ENCODE data around the gene KIF23. TPM values are rescaled to one million over a fixed set of nuclear protein-coding genes. Genes with fewer than 3 reads are reported as not detected.

KIF23 gene
- total RNA-seq, 1 experiment from 2014 or later = 74.2 TPM

GRCh38 chr15:69460481-69460880, 46.3 kb downstream of the KIF23 start:
- Histone ChIP-seq H3K4me1 (peaks cover 4% of the 10 kb centered on the region), H3K27me3 (replicated peaks; ENCODE audit: control insufficient read depth, insufficient read depth, low read length) (no peaks in the 10 kb centered on the region), H3K9me3 (no peaks in the 10 kb centered on the region), H3K36me3 (ENCODE audit: control insufficient read depth, insufficient read depth, low read length) (peaks cover 1% of the 10 kb centered on the region; the same call in 1 of the 2 replicates), H3K4me3 (ENCODE audit: low read depth, low read length) (no peak overlapping the region)
- POLR2A ChIA-PET = no interaction called here
- no TSS peak for BruUV-seq (replicated peaks)
- DNase-seq = no peak
- no peak for TF ChIP-seq CTCF (IDR thresholded peaks at IDR 0.05; ENCODE audit: insufficient read depth in 1 of 2, low read depth in 1 of 2, low read length in 1 of 2, severe bottlenecking in 1 of 2, unreplicated experiment in 1 of 2)
- intact Hi-C loops (cut with micrococcal nuclease; ENCODE audit: unreplicated experiment) = no loop called here
- Mint-ChIP-seq H3K4me1 (ENCODE audit: low read depth, unreplicated experiment) (peaks cover 19% of the 10 kb centered on the region), H3K36me3 (ENCODE audit: insufficient read depth, unreplicated experiment) (peaks cover 37% of the 10 kb centered on the region), H3K27me3 (ENCODE audit: insufficient read depth, unreplicated experiment) (no peaks in the 10 kb centered on the region), H3K4me3 (ENCODE audit: unreplicated experiment) (no peak overlapping the region), H3K9me3 (ENCODE audit: unreplicated experiment) (no peaks in the 10 kb centered on the region), H3K27ac (ENCODE audit: unreplicated experiment) (no peak overlapping the region)
- CTCF ChIA-PET = no interaction called here

- Mint-ChIP-seq H3K36me3 (ENCODE audit: insufficient read depth, unreplicated experiment) (peaks cover 22% of the 10 kb centered on the region), H3K9me3 (ENCODE audit: unreplicated experiment) (no peaks in the 10 kb centered on the region), H3K4me1 (ENCODE audit: low read depth, unreplicated experiment) (peaks cover 19% of the 10 kb centered on the region), H3K4me3 (ENCODE audit: unreplicated experiment) (peak overlapping the region; percentile 88), H3K27ac (ENCODE audit: unreplicated experiment) (peak overlapping the region; percentile 93), H3K27me3 (ENCODE audit: insufficient read depth, unreplicated experiment) (no peaks in the 10 kb centered on the region)
- H3K27me3 ChIP-seq (replicated peaks; ENCODE audit: control insufficient read depth, insufficient read depth, low read length) = no peaks in the 10 kb centered on the region
- intact Hi-C loops (cut with micrococcal nuclease; ENCODE audit: unreplicated experiment) = loop anchor here (1.0 kb wide), 2 partner anchors 10 to 132 kb away; partner anchors contain the start of gene RPLP1
- no peak for DNase-seq
- no peaks in the 10 kb centered on the region for H3K36me3 ChIP-seq (ENCODE audit: control insufficient read depth, insufficient read depth, low read length)
- CTCF ChIA-PET = interaction anchor here (0.6 to 1.8 kb wide), 11 partner anchors 8 to 635 kb away, joined by 3 to 28 read pairs (median 5); partner anchors contain the start of genes KIF23, RPLP1 and TLE3
- POLR2A ChIA-PET = interaction anchor here (0.6 to 2.2 kb wide), 7 partner anchors 9 to 301 kb away, joined by 3 to 84 read pairs (median 5); partner anchors contain the start of genes GLCE, KIF23 and RPLP1
- BruUV-seq (replicated peaks) = TSS peak; percentile 79
- H3K4me1 ChIP-seq = peaks cover 19% of the 10 kb centered on the region
- no peak for TF ChIP-seq CTCF (IDR thresholded peaks at IDR 0.05; ENCODE audit: insufficient read depth in 1 of 2, low read depth in 1 of 2, low read length in 1 of 2, severe bottlenecking in 1 of 2, unreplicated experiment in 1 of 2)
- H3K9me3 ChIP-seq = no peaks in the 10 kb centered on the region
- H3K4me3 ChIP-seq (ENCODE audit: low read depth, low read length) = peak overlapping the region; percentile 46
Measured at GRCh38 chr15:69462030-69462492, 47.9 kb downstream of the KIF23 start.

GRCh38 chr15:69462493-69463181, 48.5 kb downstream of the KIF23 start:
- peak; percentile 95 to 96 for DNase-seq
- no TSS peak for BruUV-seq (replicated peaks)
- H3K27me3 ChIP-seq (replicated peaks; ENCODE audit: control insufficient read depth, insufficient read depth, low read length) = no peaks in the 10 kb centered on the region
- POLR2A ChIA-PET = interaction anchor here (0.6 to 2.2 kb wide), 12 partner anchors 10 to 1030 kb away, joined by 3 to 84 read pairs (median 4); partner anchors contain the start of genes GLCE, KIF23 and RPLP1
- intact Hi-C loops (cut with micrococcal nuclease; ENCODE audit: unreplicated experiment) = loop anchor here (1.0 kb wide), 2 partner anchors 10 to 132 kb away; partner anchors contain the start of gene RPLP1
- H3K36me3 Mint-ChIP-seq (ENCODE audit: insufficient read depth, unreplicated experiment) = peaks cover 16% of the 10 kb centered on the region
- peak overlapping the region; percentile 93 for H3K27ac Mint-ChIP-seq (ENCODE audit: unreplicated experiment)
- H3K4me3 Mint-ChIP-seq (ENCODE audit: unreplicated experiment) = peak overlapping the region; percentile 88
- no peaks in the 10 kb centered on the region for H3K27me3 Mint-ChIP-seq (ENCODE audit: insufficient read depth, unreplicated experiment)
- H3K9me3 Mint-ChIP-seq (ENCODE audit: unreplicated experiment) = no peaks in the 10 kb centered on the region
- peak overlapping the region; percentile 46 for H3K4me3 ChIP-seq (ENCODE audit: low read depth, low read length)
- peaks cover 25% of the 10 kb centered on the region for H3K4me1 ChIP-seq
- H3K36me3 ChIP-seq (ENCODE audit: control insufficient read depth, insufficient read depth, low read length) = no peaks in the 10 kb centered on the region
- peaks cover 17% of the 10 kb centered on the region for H3K4me1 Mint-ChIP-seq (ENCODE audit: low read depth, unreplicated experiment)
- H3K9me3 ChIP-seq = no peaks in the 10 kb centered on the region
- CTCF ChIA-PET = interaction anchor here (0.6 to 1.8 kb wide), 14 partner anchors 9 to 635 kb away, joined by 3 to 28 read pairs (median 4); partner anchors contain the start of genes KIF23, RPLP1 and TLE3
- peak; percentile 78 to 79 for TF ChIP-seq CTCF (IDR thresholded peaks at IDR 0.05; ENCODE audit: insufficient read depth in 1 of 2, low read depth in 1 of 2, low read length in 1 of 2, severe bottlenecking in 1 of 2, unreplicated experiment in 1 of 2)

Measured in Caco-2 (cell line).